Ishikawa (cell line): ENCODE data around the gene ZMPSTE24.

Source experiments
- CEBPB ChIP-seq: IDR thresholded peaks from 2 replicates; pipeline ENCODE4 v1.6.1; 2012
- CREB1 ChIP-seq: IDR thresholded peaks from 2 replicates; pipeline ENCODE4 v1.6.1; 2012; ENCODE audit warnings: low read depth
- EGR1 ChIP-seq: IDR thresholded peaks from 2 replicates; pipeline ENCODE4 v1.6.1; 2012
- EP300 ChIP-seq: IDR thresholded peaks from 2 replicates; pipeline ENCODE4 v1.6.1; 2012; ENCODE audit warnings: borderline replicate concordance
- FOXM1 ChIP-seq: IDR thresholded peaks from 2 replicates; pipeline ENCODE4 v1.6.1; 2012; ENCODE audit warnings: low read depth, borderline replicate concordance
- NFIC ChIP-seq: IDR thresholded peaks from 2 replicates; pipeline ENCODE4 v1.6.1; 2012
- RAD21 ChIP-seq: IDR thresholded peaks from 2 replicates; pipeline ENCODE4 v1.6.1; 2012; ENCODE audit warnings: low read depth
- TAF1 ChIP-seq: IDR thresholded peaks from 2 replicates; pipeline ENCODE4 v1.6.1; 2012; ENCODE audit warnings: low read depth, mild to moderate bottlenecking
- TCF12 ChIP-seq: IDR thresholded peaks from 2 replicates; pipeline ENCODE4 v1.6.1; 2012; ENCODE audit warnings: low read depth
- TEAD4 ChIP-seq: IDR thresholded peaks from 2 replicates; pipeline ENCODE4 v1.6.1; 2012
- YY1 ChIP-seq: IDR thresholded peaks from 2 replicates; pipeline ENCODE4 v1.6.1; 2012; ENCODE audit warnings: low read depth
- ZBTB7A ChIP-seq: IDR thresholded peaks from 2 replicates; pipeline ENCODE4 v1.6.1; 2012; ENCODE audit warnings: low read depth
- TF ChIP-seq, protein P1 (sequence below): IDR thresholded peaks from 2 replicates; pipeline ENCODE4 v1.6.1; 2012
- TF ChIP-seq, protein P2 (sequence below): IDR thresholded peaks from 2 replicates; pipeline ENCODE4 v1.6.1; 2012; ENCODE audit warnings: low read depth, mild to moderate bottlenecking
- TF ChIP-seq, protein P3 (sequence below): IDR thresholded peaks from 2 replicates; pipeline ENCODE4 v1.6.1; 2012

The ZMPSTE24 gene

DNA sequence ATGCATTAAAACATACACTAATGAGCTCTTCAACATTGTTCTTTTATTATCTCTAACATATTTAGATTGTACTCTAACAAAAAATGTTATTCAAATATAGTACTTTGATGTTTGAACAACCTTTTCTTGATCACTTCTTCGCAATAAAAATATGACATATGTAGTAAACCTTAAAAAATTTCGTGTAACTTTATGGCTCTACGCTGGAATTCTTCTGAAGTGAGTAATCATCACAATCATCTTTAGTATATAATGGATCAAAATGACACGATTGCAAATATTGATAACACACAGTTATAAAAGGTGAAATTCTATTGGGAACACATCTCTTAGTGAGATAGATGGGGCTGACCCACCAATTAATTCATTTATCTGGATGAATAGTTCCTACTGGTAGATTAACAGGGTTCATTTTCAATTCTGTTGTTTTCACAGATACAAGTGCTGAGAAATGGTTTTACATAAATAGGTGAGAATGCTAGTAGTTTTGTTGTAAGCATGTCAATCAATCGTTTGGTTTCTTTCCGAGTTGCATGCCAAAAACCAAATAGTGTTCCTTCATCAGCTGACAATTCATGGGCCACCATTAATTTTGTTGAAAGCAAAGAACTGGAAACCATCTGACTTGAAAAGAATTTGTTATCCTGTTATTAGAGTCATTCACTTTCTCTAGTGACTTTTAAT lies 1.5 kb upstream of the ZMPSTE24 start:
- TF ChIP-seq, protein P1, sequence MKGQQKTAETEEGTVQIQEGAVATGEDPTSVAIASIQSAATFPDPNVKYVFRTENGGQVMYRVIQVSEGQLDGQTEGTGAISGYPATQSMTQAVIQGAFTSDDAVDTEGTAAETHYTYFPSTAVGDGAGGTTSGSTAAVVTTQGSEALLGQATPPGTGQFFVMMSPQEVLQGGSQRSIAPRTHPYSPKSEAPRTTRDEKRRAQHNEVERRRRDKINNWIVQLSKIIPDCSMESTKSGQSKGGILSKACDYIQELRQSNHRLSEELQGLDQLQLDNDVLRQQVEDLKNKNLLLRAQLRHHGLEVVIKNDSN = no peak
- TF ChIP-seq TAF1 (no peak), TCF12 (no peak), CREB1 (no peak), RAD21 (no peak), FOXM1 (no peak), ZBTB7A (no peak), CEBPB (no peak), EP300 (no peak), EGR1 (no peak), YY1 (no peak), NFIC (no peak), TEAD4 (no peak)
- TF ChIP-seq, protein P2, sequence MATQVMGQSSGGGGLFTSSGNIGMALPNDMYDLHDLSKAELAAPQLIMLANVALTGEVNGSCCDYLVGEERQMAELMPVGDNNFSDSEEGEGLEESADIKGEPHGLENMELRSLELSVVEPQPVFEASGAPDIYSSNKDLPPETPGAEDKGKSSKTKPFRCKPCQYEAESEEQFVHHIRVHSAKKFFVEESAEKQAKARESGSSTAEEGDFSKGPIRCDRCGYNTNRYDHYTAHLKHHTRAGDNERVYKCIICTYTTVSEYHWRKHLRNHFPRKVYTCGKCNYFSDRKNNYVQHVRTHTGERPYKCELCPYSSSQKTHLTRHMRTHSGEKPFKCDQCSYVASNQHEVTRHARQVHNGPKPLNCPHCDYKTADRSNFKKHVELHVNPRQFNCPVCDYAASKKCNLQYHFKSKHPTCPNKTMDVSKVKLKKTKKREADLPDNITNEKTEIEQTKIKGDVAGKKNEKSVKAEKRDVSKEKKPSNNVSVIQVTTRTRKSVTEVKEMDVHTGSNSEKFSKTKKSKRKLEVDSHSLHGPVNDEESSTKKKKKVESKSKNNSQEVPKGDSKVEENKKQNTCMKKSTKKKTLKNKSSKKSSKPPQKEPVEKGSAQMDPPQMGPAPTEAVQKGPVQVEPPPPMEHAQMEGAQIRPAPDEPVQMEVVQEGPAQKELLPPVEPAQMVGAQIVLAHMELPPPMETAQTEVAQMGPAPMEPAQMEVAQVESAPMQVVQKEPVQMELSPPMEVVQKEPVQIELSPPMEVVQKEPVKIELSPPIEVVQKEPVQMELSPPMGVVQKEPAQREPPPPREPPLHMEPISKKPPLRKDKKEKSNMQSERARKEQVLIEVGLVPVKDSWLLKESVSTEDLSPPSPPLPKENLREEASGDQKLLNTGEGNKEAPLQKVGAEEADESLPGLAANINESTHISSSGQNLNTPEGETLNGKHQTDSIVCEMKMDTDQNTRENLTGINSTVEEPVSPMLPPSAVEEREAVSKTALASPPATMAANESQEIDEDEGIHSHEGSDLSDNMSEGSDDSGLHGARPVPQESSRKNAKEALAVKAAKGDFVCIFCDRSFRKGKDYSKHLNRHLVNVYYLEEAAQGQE = no peak
- TF ChIP-seq, protein P3, sequence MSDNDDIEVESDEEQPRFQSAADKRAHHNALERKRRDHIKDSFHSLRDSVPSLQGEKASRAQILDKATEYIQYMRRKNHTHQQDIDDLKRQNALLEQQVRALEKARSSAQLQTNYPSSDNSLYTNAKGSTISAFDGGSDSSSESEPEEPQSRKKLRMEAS = no peak

DNA sequence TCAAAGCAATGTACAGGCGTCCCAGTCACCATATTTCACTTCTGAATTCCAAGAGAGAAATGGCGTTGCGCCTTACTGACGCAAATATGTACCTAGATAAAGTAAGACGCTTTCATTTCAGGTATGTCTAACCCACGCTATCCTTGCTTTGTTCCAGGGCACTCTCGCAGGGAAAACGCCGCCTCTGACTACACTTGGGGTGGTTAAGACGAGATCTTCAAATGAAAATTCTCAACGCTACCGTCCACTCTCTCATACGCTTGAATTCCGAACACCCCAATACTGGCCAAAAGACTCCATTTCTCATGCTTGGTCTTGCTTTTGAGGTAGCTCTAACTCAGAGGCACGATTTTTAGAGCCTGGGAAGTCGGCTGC lies 736 bp upstream of the ZMPSTE24 start:
- TF ChIP-seq EP300 = no peak
- no peak for TF ChIP-seq CREB1
- no peak for TF ChIP-seq NFIC
- no peak for TF ChIP-seq TEAD4
- TF ChIP-seq, protein P1 = no peak
- TF ChIP-seq TCF12 = no peak
- TF ChIP-seq EGR1 = no peak
- no peak for TF ChIP-seq ZBTB7A
- TF ChIP-seq, protein P3 = no peak
- no peak for TF ChIP-seq CEBPB
- no peak for TF ChIP-seq FOXM1
- no peak for TF ChIP-seq YY1
- no peak for TF ChIP-seq TAF1
- no peak for TF ChIP-seq RAD21
- TF ChIP-seq, protein P2 = no peak

DNA sequence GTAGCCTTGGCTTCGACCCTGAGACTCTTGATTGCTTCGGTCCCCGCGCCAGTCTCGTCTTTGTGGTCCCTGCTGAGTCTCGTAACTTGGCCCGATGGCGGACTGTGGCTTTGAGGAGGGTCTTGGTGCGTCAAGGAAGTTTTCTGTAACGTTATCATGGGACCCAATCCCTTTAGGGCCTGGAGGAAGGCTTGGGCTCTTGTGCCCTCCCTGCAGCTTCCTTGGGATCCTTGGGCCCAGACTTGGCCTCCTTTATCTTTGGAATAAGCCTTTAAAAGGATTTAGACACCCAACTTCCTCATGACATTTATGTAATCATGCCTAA lies 371 bp downstream of the ZMPSTE24 start:
- TF ChIP-seq TAF1 (no peak), TCF12 (no peak), ZBTB7A (no peak), EGR1 (no peak), FOXM1 (no peak), EP300 (no peak), CREB1 (no peak), RAD21 (no peak), TEAD4 (no peak), NFIC (no peak), YY1 (no peak), CEBPB (no peak)
- TF ChIP-seq, protein P2 = no peak
- TF ChIP-seq, protein P3 = no peak
- TF ChIP-seq, protein P1 = no peak

DNA sequence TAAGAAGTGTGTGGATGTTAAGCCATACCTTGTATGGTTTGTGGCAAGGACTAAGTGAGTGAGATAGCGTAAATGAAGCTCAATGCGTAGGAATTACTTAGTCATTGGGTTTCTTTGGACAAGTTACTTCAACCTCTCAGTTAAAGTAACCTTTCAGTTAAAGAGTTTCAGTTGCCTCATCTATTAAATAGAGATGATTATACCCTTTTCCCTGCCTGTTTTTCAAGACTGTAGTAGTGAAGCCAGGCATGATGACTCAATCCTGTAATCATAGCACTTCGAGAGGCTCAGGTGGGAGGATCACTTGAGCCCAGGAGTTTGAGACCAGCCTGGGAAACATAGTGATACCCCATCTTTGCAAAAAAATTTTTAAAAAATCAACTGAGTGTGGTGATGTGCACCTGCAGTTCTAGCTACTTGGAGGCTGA lies 6.3 kb downstream of the ZMPSTE24 start:
- TF ChIP-seq, protein P2 = no peak
- TF ChIP-seq NFIC (no peak), FOXM1 (no peak), RAD21 (no peak), EP300 (no peak), CREB1 (no peak), CEBPB (no peak), ZBTB7A (no peak), TCF12 (no peak), EGR1 (no peak)
